ENCODE results near the gene MYO9B. TPM values are rescaled to one million over a fixed set of nuclear protein-coding genes. Genes with fewer than 3 reads are reported as not detected.

MYO9B gene
- polyA plus RNA-seq, 3 donors = 49.3 to 61.7 (median 58.0) TPM

- DNase-seq (ENCODE audit: extremely low read depth in 1 of 11, low read depth in 9 of 11, low spot score in 4 of 11) = peak; percentile 90 to 98 (median 96)
These were observed 150.7 kb downstream of the MYO9B start, which contains the start of gene OCEL1 for GRCh38 chr19:17226002-17226933. TSS of gene OCEL1 (plus strand) at chr19:17226226. CDS start at chr19:17226248, 22 bp downstream.

- DNase-seq (ENCODE audit: extremely low read depth in 1 of 11, low read depth in 9 of 11, low spot score in 4 of 11) = no peak
These were observed 152.3 kb downstream of the MYO9B start for GRCh38 chr19:17227798-17228367.

- DNase-seq (ENCODE audit: extremely low read depth in 1 of 11, low read depth in 9 of 11, low spot score in 4 of 11) = no peak
These were observed 154.3 kb downstream of the MYO9B start for GRCh38 chr19:17229890-17230289.

- DNase-seq (ENCODE audit: extremely low read depth in 1 of 11, low read depth in 9 of 11, low spot score in 4 of 11) = no peak
These were observed 156.7 kb downstream of the MYO9B start for GRCh38 chr19:17232258-17232657.

DNA sequence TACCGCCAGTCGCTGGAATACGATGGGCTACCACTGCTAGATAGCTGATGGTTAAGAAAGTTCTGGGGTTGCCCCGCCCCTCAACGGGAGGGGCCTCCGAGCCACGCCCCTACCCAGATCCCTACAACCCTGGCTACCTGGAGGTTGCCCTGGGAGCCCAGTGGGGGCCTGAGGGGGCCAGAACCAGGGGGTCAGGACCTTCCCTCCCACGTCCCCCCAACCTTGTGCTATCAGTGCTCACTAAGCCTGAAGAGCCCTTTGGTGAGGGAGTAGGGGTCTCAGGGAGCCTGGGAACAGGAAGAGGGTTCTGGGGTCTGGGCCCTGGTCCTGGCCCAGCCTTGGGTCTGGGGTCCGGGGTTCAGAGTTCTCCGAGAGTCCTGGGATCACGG lies 159.3 kb downstream of the MYO9B start:
- no peak for DNase-seq (ENCODE audit: extremely low read depth in 1 of 11, low read depth in 9 of 11, low spot score in 4 of 11)

- DNase-seq (ENCODE audit: extremely low read depth in 1 of 11, low read depth in 9 of 11, low spot score in 4 of 11) = peak in 1 of 11 donors; percentile 54
These were observed 159.9 kb downstream of the MYO9B start for GRCh38 chr19:17235300-17235970.

- no peak for DNase-seq (ENCODE audit: extremely low read depth in 1 of 11, low read depth in 9 of 11, low spot score in 4 of 11)
These were observed 160.6 kb downstream of the MYO9B start for GRCh38 chr19:17235971-17236777.

GRCh38 chr19:17236811-17237543 lies 161.4 kb downstream of the MYO9B start:
- DNase-seq (ENCODE audit: extremely low read depth in 1 of 11, low read depth in 9 of 11, low spot score in 4 of 11) = no peak

- no peak for DNase-seq (ENCODE audit: extremely low read depth in 1 of 11, low read depth in 9 of 11, low spot score in 4 of 11)
These were observed 162.4 kb downstream of the MYO9B start for GRCh38 chr19:17237747-17238706.

DNA sequence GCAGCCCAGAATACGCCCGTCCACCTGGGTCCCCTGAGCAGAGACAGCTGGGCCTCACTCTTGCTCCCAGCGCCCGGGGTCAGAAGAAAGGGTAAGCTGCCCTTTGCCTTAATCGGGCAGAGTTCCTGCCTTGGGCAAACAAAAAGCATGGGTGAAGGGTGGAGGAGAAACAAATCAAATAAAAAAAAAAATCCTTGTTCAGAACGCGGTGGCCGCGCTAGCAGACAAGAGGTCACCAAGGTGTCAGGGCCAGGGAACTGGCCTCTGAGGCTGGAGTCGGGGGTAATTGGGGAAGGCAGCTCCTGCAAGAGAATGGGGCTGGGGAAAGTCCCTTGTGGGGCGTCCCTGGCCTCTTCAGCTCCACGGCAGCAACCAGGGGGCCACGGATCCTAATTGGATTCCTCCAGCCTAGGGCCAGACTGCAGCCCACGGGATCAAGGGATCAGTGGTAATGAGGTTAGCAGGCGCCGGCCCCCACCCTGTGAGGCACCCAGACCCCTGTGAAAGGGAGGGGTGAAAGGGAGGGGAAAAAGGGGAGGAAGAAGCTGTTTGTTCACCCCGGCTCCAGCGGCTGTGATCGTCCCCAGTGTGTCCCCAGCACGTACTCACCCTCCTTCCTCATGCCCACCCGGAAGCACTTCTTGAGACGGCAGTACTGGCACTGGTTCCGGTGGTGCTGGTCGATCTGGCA lies 164.6 kb downstream of the MYO9B start:
- DNase-seq (ENCODE audit: extremely low read depth in 1 of 11, low read depth in 9 of 11, low spot score in 4 of 11) = no peak

- no peak for DNase-seq (ENCODE audit: extremely low read depth in 1 of 11, low read depth in 9 of 11, low spot score in 4 of 11)
These were observed 165.3 kb downstream of the MYO9B start for GRCh38 chr19:17240826-17241399.

GRCh38 chr19:17242431-17243208 lies 167.0 kb downstream of the MYO9B start:
- DNase-seq (ENCODE audit: extremely low read depth in 1 of 11, low read depth in 9 of 11, low spot score in 4 of 11) = no peak

DNA sequence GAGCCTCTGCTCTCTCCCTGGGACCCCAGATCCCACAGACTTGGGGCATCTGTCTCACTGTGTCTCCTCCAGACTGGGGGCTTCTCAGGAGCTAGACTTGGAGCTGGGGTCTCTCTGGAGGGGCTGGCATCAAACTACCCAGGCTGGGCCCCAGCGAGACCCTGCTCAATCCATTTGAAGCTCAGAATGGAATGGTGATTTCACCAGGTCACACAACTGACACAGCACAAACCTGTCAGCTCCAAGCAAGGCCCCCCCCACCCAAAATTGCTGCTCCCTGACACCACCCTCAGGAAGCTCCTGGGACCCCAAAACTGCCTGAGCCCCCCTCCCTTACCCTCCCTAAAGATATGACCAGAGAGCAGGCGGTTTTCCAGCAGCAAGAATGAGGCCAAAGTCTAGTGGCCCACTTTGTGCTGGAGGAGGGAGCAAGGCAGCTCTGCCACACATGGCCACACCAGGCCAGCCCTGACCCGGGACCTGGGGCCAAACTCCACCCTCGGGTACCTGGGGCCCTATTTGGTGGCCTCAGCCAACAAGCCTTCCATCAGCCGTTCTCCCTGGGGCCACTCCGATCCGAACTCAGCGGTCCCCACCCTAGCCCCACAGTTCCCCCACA lies 167.7 kb downstream of the MYO9B start:
- no peak for DNase-seq (ENCODE audit: extremely low read depth in 1 of 11, low read depth in 9 of 11, low spot score in 4 of 11)

GRCh38 chr19:17243830-17244617 lies 168.4 kb downstream of the MYO9B start:
- DNase-seq (ENCODE audit: extremely low read depth in 1 of 11, low read depth in 9 of 11, low spot score in 4 of 11) = no peak

Measured in renal cortex interstitium (tissue), 11 donors.